GM19099 (cell line): ENCODE data around the gene PUS7L.

Experiments used
- POLR2A ChIP-seq: IDR thresholded peaks from 3 replicates; pipeline ENCODE4 v1.6.1; 2011; ENCODE audit warnings: low read depth; ENCODE audit not compliant: insufficient read length; ENCODE audit errors: extremely low read depth

PUS7L gene

DNA sequence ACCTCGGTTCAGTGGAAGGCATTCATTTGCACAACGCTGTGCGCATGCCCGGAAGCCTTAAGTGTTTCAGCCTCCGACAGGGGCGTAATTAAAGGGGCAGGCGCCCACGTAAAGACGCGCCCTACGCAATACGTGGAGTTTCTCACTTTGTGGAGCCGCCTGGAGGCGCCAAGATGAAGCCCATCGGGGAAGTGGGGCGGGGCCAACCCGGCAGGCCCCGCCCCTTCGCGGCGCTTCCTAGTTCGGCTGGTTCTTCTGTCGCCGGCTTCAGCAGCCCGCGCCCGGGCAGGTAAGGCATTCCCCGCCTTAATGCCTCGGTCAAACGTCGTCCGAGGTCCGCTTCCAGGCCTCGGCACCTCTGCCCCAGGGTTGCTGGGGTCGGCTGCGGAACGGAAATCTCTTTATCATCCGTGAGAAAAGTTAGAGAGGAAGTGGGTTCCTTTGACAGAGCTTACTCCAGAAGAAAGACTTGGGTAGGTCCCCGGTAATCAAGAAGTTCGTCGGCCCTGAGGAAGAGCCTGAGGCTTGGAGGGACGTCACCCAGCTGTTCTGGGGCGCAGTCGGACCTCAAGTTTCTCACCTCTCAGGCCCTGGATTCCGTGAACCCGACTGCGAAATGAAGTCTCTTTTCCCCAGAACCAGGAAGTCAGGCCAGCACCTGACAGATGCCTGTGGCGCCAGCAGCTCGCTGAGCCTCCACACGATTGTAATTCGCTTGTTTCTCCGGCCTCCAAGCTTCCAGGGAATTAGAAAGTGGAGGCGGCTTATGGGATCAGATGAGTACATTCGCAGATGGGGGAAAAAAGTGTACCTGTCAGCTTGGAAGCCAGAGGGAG, at the start of gene PUS7L, which contains the start of gene IRAK4:
Gene PUS7L (minus strand): TSS at position 63 of the 836 bp plus-strand sequence. CDS start 3,545 bp downstream, outside the sequence.
Gene IRAK4 (plus strand): TSS at position 224 of the 836 bp plus-strand sequence. CDS start 9,161 bp downstream, outside the sequence.
- peak; percentile 92 for TF ChIP-seq POLR2A

DNA sequence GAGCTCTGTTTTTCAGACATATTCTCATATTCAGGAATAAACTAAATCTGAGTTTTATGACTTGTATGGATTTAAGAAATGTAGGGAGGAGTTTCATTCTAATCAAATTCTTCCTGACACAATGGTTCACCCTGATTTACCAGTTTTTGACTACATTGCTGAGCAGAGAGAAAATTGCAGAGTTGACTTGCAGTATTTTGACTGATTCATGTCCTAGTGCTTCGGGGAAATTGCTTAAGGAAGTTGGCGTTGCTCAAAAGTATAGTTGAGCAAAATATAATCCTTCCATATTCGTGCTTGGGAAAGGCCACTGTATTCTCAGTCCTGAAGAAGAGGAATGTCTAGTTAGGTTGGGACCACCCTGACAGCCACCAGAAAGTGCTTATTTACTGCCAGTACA, 48.8 kb upstream of the PUS7L start:
- TF ChIP-seq POLR2A: no peak

DNA sequence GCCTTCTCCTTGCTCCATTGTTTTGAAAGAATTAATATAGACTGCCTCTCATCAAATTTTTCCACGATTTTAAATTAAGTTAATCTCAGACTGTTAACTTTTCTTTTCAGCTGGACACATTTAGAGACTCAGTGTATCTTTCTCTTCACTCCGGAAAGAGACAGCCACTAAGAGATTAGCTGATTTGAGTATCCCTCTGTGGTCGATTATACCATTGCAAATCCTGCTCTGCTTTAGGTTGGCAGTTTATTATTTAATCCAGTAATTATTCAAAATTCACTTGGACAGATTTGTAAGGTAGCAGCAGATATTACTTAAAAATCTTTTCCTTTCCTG, 48.1 kb upstream of the PUS7L start:
- TF ChIP-seq POLR2A: no peak

GRCh38 chr12:43805860-43806736, 47.5 kb upstream of the PUS7L start, which contains the start of gene TWF1:
TWF1 (minus strand) TSS chr12:43806317; CDS start chr12:43806245, 72 bp downstream.
- TF ChIP-seq POLR2A: peak; percentile 96

- no peak for TF ChIP-seq POLR2A
These were observed 46.7 kb upstream of the PUS7L start for GRCh38 chr12:43805149-43805859.

DNA sequence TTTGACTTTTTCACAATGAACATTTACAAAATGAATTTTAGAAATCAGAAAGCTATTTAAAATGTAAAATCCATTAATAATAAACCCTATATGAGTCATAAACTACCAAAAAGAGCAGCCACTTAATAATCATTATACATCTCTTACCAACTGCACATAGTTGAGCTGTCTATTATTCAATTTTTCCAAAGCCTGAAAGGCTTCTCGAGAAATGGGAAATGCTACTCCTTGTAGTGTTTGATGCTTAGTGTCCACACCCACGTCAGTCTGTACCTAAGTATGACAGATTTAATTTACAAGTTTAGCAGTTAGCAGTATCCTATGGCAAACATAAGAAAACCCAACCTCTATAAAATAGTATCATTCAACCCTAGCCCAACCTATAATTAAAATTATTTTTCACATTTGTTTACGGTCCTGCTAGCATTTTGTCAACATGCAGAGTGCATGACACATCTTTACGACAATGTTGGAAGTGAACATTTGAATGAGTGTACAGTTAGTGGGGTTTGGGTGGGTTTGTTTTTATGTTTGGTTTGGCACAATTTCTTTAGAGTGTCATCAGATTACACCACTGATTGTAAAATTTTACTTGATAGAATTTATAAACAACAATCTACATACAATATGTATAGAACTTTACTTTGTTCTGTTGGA, 39.1 kb upstream of the PUS7L start:
- TF ChIP-seq POLR2A: no peak

DNA sequence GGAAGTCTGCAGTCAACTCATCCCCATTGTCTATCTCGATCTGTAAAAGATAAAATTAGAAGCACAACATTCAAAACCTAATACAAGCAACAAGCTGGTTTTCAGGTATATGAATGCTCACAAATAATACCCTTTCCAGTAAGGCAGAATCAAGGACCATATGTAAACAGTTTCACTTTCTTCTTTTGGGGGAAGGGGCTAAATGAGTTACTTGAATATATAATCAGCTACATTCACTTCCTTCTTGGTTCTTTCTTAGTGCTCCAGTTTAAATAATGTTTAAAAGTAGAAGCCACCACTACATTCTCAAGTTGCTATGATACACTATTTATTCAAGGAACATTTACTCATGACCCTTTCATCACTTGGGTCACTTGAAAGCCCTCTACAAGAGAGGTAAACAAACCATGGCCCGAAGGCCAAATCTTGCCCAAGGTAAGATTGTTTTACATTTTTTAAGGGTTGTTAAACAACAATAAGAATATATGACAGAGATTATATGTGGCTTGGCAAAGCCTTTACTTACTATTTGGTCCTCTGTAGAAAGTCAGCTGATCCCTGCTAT, 37.2 kb upstream of the PUS7L start:
- no peak for TF ChIP-seq POLR2A

- no peak for TF ChIP-seq POLR2A
These were observed 31.4 kb upstream of the PUS7L start for GRCh38 chr12:43789941-43790340.

DNA sequence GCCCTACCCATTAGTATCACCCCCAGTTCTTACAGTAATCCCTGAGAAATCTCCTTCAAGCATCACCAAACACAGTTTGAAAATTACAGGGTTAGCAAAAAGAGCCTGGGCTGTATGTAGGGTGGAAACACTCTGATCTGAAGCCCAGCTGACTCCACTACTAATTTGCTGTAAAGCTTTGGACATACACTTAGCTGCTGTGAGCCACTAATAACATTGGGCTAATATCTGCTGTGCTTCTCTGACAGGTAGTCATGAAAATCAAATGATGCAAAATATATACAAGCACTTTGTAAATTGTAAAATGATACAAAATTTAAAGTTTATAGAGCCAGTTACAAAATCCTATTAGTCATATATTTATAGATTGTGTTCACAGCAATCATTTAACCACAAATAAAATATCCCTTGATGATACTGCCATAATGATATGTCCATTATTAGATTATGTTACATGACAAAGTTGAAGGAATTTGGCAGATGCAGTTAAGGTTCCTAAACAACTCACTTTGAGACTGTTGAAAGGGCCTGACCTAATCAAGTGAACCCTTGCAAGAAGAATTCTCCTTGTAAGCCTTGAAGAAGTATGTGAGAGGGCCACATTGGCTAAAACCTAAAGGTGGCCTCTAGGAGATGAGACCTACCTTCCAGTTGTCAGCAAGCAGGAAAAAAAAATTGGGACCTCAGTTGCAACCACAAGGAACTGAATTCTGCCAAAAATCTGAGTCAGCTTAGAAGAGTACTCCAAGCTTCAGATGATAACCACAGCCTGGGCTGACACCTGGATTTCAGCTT, 28.5 kb upstream of the PUS7L start:
- no peak for TF ChIP-seq POLR2A

DNA sequence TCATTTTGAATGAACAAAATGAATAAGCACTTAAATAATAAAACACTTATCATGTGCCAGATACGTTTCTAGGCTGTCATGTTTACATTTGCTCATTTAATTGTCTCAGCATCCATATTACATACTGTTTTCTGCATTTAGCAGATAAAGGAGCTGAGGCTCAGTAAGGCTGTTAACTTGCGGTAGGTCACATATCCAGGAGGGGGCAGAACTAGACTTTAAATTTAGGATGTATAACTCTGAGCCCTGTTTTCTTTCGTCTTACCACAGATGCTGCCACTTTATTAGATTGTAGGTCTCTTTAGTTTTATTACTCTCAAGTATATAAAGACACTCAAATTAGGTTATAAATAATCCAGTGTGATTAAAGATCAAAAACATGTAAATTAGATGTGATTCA, 17.9 kb upstream of the PUS7L start:
- no peak for TF ChIP-seq POLR2A

DNA sequence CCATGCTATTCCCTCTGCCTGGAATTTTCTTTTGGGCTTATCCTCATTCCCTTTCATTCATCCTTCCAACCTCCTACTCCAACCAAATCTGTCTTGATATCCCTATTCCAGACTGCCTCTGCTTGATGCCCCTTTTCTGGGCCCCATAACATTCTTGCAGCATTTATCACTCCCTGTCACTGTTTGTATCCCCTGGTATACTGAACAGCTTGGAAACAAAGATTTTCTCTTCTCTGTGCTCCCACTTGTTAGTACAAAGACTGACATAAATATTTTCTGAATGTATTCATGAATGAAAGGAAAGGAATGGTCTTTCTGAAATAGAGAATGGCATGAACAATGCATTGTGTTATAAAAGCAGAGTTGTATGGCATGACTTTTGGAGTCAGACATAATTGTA, 7.7 kb upstream of the PUS7L start:
- no peak for TF ChIP-seq POLR2A

DNA sequence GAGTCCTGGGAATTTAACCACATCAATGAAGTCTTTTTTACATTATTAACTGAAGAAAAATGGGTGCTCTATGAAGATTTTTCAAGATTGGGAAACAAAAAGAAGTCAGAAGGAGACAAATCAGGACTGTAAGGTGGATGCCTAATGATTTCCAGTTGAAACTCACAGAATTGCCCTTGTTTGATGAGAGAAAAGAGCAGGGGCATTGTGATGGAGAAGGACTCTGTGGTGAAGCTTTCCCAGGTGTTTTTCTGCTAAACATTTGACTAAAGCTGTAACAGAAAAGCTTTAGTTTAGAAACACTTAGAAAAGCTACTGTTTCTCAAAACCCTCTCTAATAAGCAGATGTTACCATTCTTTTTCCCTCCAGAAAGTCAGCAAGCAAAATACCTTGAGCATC, 5.9 kb upstream of the PUS7L start:
- no peak for TF ChIP-seq POLR2A

DNA sequence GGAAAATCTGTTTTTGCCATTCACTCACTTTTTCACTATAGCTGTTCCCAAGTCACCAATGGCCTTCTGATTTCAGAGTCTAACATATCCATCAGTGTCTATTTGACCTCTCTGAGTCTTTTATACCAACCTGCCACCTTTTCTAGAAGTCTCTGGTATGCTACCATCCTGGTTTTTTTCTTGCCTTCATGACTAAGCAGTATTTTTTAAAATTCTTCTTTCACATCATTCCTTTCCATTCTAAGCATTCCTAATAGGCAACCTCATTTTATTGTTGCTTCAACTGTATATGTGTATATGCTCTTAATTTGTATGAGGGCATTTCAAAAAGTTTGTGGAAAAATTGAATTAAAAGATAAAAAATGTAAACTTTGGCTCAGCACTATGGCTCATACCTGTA, 5.2 kb upstream of the PUS7L start:
- TF ChIP-seq POLR2A: no peak
